K562 (cell line): ENCODE measurements around the gene PHB1. TPM values are rescaled to one million over a fixed set of nuclear protein-coding genes. Genes with fewer than 3 reads are reported as not detected.

Experiments
- ATAC-seq: fragments of 200-7000 bp; cut with Tn5 transposase; 3 replicates; pipeline ENCODE4 v1.9.1; 2020; ENCODE audit warnings: moderate library complexity
- BruUV-seq: library from RNA; stranded (reverse); fragments of 400-500 nt; replicated peaks from 2 replicates; lab custom pipeline; 2021; lab: Mats Ljungman, UMichigan
- CTCF ChIA-PET: fragments of 300-600 bp; formaldehyde crosslinking; extraction: SDS; loops from one replicate; lab custom pipeline; 2021; ENCODE audit warnings: low intra/inter-chr PET ratio; lab: Yijun Ruan, JAX
- POLR2A ChIA-PET: fragments of 300-600, 350-650 bp; sonication (Branson Sonifier 250); formaldehyde crosslinking; extraction: SDS; loops from one replicate; lab custom pipeline; 2021; ENCODE audit warnings: antibody characterized with exemption, inconsistent platforms; lab: Yijun Ruan, JAX
- DNase-seq, 4 experiments: peaks; one replicate each; pipeline versions ENCODE4 v3.0.0 to v3.0.0-alpha.2; 2011 to 2018; ENCODE audit warnings: low spot score in 3 of 4, mixed read lengths in 3 of 4; ENCODE audit errors: extremely low read depth in 1 of 4
- FAIRE-seq: peaks from 2 replicates; lab custom pipeline; 2011; peaks lifted over from hg19 to GRCh38; lab: Jason Lieb, UNC
- H2AFZ ChIP-seq: 2 replicates; pipeline ENCODE4 v1.6.0; 2011; ENCODE audit warnings: low read depth, low read length, control low read depth, inconsistent platforms
- H3K27ac ChIP-seq: fragments of 200-600 bp; 3 replicates; pipeline ENCODE4 v1.8.0; 2011; ENCODE audit warnings: low read depth, mild to moderate bottlenecking, control low read depth, inconsistent platforms, low read length, moderate library complexity, mixed read lengths; ENCODE audit errors: extremely low read depth
- H3K27me3 ChIP-seq, 2 experiments: fragments of 300-600 bp in 1 of 2; 2 replicates in 1 of 2; 3 replicates in 1 of 2; pipeline versions ENCODE4 v1.6.0 to v1.8.0; 2011; ENCODE audit warnings: inconsistent platforms in 2 of 2, low read length in 2 of 2, mild to moderate bottlenecking in 1 of 2, mixed read lengths in 1 of 2, moderate library complexity in 1 of 2; ENCODE audit not compliant: control insufficient read depth in 2 of 2, insufficient read depth in 2 of 2
- H3K36me3 ChIP-seq: fragments of 300-600 bp; 3 replicates; pipeline ENCODE4 v1.8.0; 2011; ENCODE audit warnings: mild to moderate bottlenecking, low read length, inconsistent platforms; ENCODE audit not compliant: control insufficient read depth, insufficient read depth
- H3K4me1 ChIP-seq, 2 experiments: fragments of 200-600 bp in 1 of 2; replicated peaks in 1 of 2; 2 replicates in 1 of 2; 3 replicates in 1 of 2; pipeline versions ENCODE4 v1.5.1 to v1.8.0; 2011; ENCODE audit warnings: inconsistent platforms in 2 of 2, low read length in 2 of 2, mild to moderate bottlenecking in 1 of 2, mixed read lengths in 1 of 2, moderate library complexity in 1 of 2; ENCODE audit not compliant: control insufficient read depth in 2 of 2, insufficient read depth in 2 of 2
- H3K4me2 ChIP-seq: 2 replicates; pipeline ENCODE4 v1.6.1; 2011; ENCODE audit warnings: low read length, control low read depth, inconsistent platforms, mixed read lengths; ENCODE audit not compliant: insufficient read depth
- H3K4me3 ChIP-seq: fragments of 200-600 bp; sonication (generic), shearing (Covaris generic); 2 replicates; pipeline ENCODE4 v1.5.1; 2016; ENCODE audit warnings: control low read depth, inconsistent platforms
- H3K79me2 ChIP-seq: fragments of 200-600 bp; 3 replicates; pipeline ENCODE4 v1.8.0; 2011; ENCODE audit warnings: low read length, inconsistent platforms; ENCODE audit not compliant: control insufficient read depth, insufficient read depth
- H3K9ac ChIP-seq, 2 experiments: 2 replicates each; pipeline versions ENCODE4 v1.6.0 to v1.6.1; 2011; ENCODE audit warnings: low read depth in 2 of 2, low read length in 2 of 2, control low read depth in 1 of 2, inconsistent platforms in 1 of 2, mild to moderate bottlenecking in 1 of 2, mixed read lengths in 1 of 2; ENCODE audit not compliant: insufficient read depth in 1 of 2
- H3K9me1 ChIP-seq: one replicate; pipeline ENCODE4 v1.6.0; 2011; ENCODE audit warnings: inconsistent platforms, mild to moderate bottlenecking, low read length, moderate library complexity; ENCODE audit not compliant: control insufficient read depth, insufficient read depth
- H3K9me3 ChIP-seq: replicated peaks from 2 replicates; pipeline ENCODE4 v1.5.1; 2011; ENCODE audit warnings: low read depth, low read length, inconsistent platforms; ENCODE audit not compliant: control insufficient read depth, insufficient read depth
- H4K20me1 ChIP-seq: replicated peaks from 2 replicates; pipeline ENCODE4 v1.6.1; 2011; ENCODE audit warnings: low read length, inconsistent platforms, mixed read lengths; ENCODE audit not compliant: control insufficient read depth, insufficient read depth
- KLF16 ChIP-seq: IDR thresholded peaks from 2 replicates; pipeline ENCODE4 v1.6.1; 2016; ENCODE audit warnings: antibody characterized with exemption
- POU5F1 ChIP-seq: fragments of 150-350 bp; IDR thresholded peaks from 2 replicates; pipeline ENCODE4 v1.6.1; 2014; ENCODE audit warnings: borderline replicate concordance, low read length, low read depth, mild to moderate bottlenecking; ENCODE audit not compliant: partially characterized antibody
- XRCC5 ChIP-seq: fragments of 200-400 bp; formaldehyde crosslinking; IDR thresholded peaks from 2 replicates; pipeline ENCODE4 v1.6.1; 2017; ENCODE audit warnings: low read depth, mild to moderate bottlenecking, low read length
- WGBS: fragments of 100-300 bp; shearing (Covaris generic); methylation state at CpG from one replicate; pipeline ENCODE4 v1.1.6; 2016; ENCODE audit warnings: low coverage, mixed read lengths; ENCODE audit not compliant: insufficient coverage; ENCODE audit errors: missing lambda C conversion rate; 5-methylcytosine and 5-hydroxymethylcytosine counted together
- in situ Hi-C: fragments of 300-500 bp; cut with MboI; formaldehyde crosslinking; loops from 4 replicates; pipeline ENCODE4 v1.15.0; 2018; ENCODE audit warnings: inconsistent platforms, mixed read lengths
- intact Hi-C: fragments of 100-400 bp; cut with micrococcal nuclease; formaldehyde crosslinking; loops from 2 replicates; pipeline ENCODE4 v1.14.2; 2022
- polyA plus RNA-seq, 8 experiments: library from polyadenylated mRNA; depleted of rRNA in 4 of 8; stranded (reverse) in 5 of 8; unstranded in 3 of 8; fragments of >200 nt; fragmentation: Nextera tagmentation in 2 of 8; fragmentation: Illumina TruSeq in 1 of 8; extraction: Ambion mirVana in 2 of 8; extraction: Trizol in 1 of 8; gene quantifications; 2 replicates each; pipeline versions ENCODE4 v1.2.1 to v1.2.3, GENCODE V29; 2011 to 2014; ENCODE audit warnings: inconsistent platforms in 1 of 8, missing spikeins in 1 of 8
- total RNA-seq, 7 experiments: library from RNA; depleted of rRNA in 6 of 7; stranded (reverse); fragments of >200 nt in 6 of 7; fragmentation: Illumina TruSeq in 2 of 7; extraction: Trizol in 2 of 7; gene quantifications; 2 replicates each; pipeline versions ENCODE4 v1.2.1 to v1.2.3, GENCODE V29; 2011 to 2021; ENCODE audit warnings: low replicate concordance in 1 of 7
- TF ChIP-seq, protein P1 (sequence below), 3 experiments: IDR thresholded peaks in 2 of 3; conservative IDR thresholded peaks in 1 of 3; 2 replicates each; pipeline ENCODE4 v1.5.1; 2011 to 2012; ENCODE audit warnings: low read length in 3 of 3, mild to moderate bottlenecking in 3 of 3, control low read depth in 2 of 3, improper control_type of control experiment in 1 of 3, inconsistent platforms in 1 of 3, low read depth in 1 of 3, mixed read lengths in 1 of 3, moderate library complexity in 1 of 3; ENCODE audit not compliant: insufficient read depth in 2 of 3

The PHB1 gene
- total and polyA plus RNA-seq, 9 of the 15 experiments (the other 6 are each of a cell fraction or from before 2014, with no cell fraction given) = 191 to 818 (median 349) TPM

DNA sequence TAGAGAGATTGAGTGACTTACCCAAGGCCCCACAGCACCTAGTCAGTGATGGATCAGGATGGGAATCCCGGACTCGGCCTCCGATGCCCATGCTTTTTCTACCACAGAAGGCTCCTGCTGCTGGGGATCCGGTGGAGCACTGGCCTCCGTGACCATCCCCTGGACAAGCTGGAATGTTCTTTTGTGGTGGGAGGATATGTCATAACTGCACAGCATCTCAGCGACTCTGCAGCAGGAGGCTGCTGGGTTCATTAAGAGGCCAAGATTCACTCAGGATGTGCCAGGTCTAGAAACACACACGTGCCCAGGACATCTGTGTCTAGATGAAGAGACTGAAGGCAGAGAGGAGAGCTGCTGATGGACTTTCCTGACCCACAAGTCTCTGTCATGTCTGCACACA is 45.7 kb upstream of the PHB1 start:
- Histone ChIP-seq H2AFZ (no peak overlapping the region), H3K9me3 (no peaks in the 10 kb centered on the region; the same call in 1 of the 2 replicates), H3K36me3 (no peaks in the 10 kb centered on the region), H3K9ac (no peak overlapping the region), H3K4me3 (no peak overlapping the region), H3K4me2 (no peak overlapping the region), H3K79me2 (no peaks in the 10 kb centered on the region), H4K20me1 (peaks cover 5% of the 10 kb centered on the region), H3K27me3 (peaks cover 40 to 74% of the 10 kb centered on the region in 2 experiments), H3K4me1 (no peaks in the 10 kb centered on the region), H3K9me1 (no peaks in the 10 kb centered on the region), H3K27ac (no peak overlapping the region)
- in situ Hi-C loops = no loop called here
- CTCF ChIA-PET = no interaction called here
- POLR2A ChIA-PET = no interaction called here
- DNase-seq (no peak), FAIRE-seq (no peak), ATAC-seq (no peak)
- BruUV-seq = no TSS peak
- 1% methylated on average over 7 of the region's 7 CpGs for WGBS
- no peak for TF ChIP-seq KLF16
- no peak for TF ChIP-seq XRCC5
- intact Hi-C loops = loop anchor here (5.0 kb wide), 1 partner anchor 37 kb away; the partner anchor contains the start of gene NGFR

DNA sequence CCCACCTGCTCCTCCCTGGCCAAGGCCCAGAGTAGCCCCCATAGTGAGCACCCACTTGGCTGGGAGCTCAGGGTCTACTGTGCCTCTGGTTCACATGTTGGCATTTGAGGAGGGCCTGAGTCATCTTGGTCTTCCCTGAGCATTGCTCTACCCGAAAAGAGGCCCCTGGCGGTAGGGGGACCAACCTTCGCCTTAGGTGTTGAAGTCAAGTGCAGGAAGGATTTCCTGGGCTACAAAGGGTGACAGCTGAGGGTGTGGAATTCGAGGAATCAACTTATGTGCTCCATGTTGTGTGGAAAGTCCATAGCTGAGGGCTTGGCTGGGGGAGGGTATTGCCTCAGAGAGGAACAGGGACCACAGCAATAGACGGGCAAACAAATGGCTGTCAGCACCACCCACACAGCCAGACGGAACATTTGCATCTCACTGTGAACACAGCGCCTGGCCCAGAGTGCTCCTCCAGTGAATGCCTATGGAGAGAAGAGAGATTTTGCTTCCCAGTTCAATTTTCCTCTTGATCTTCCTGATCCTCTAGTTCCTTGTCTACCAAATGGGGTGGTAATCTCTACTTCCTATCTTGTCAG is 44.8 kb upstream of the PHB1 start:
- Histone ChIP-seq H3K4me1 (no peaks in the 10 kb centered on the region), H4K20me1 (peaks cover 5% of the 10 kb centered on the region), H3K27me3 (peaks cover 44 to 69% of the 10 kb centered on the region in 2 experiments), H3K4me3 (no peak overlapping the region), H3K79me2 (no peaks in the 10 kb centered on the region), H2AFZ (no peak overlapping the region), H3K9me1 (no peaks in the 10 kb centered on the region), H3K9ac (no peak overlapping the region), H3K4me2 (no peak overlapping the region), H3K27ac (no peak overlapping the region), H3K9me3 (no peaks in the 10 kb centered on the region; the same call in 1 of the 2 replicates), H3K36me3 (no peaks in the 10 kb centered on the region)
- peak in 3 of 4 experiments; percentile 18 to 33 (median 31) for DNase-seq
- no TSS peak for BruUV-seq
- in situ Hi-C loops = no loop called here
- POLR2A ChIA-PET = interaction anchor here (0.6 to 1.2 kb wide), 3 partner anchors 8 to 189 kb away, joined by 3 read pairs; no protein-coding TSS in a partner anchor
- TF ChIP-seq POU5F1 = no peak
- TF ChIP-seq, protein P1, sequence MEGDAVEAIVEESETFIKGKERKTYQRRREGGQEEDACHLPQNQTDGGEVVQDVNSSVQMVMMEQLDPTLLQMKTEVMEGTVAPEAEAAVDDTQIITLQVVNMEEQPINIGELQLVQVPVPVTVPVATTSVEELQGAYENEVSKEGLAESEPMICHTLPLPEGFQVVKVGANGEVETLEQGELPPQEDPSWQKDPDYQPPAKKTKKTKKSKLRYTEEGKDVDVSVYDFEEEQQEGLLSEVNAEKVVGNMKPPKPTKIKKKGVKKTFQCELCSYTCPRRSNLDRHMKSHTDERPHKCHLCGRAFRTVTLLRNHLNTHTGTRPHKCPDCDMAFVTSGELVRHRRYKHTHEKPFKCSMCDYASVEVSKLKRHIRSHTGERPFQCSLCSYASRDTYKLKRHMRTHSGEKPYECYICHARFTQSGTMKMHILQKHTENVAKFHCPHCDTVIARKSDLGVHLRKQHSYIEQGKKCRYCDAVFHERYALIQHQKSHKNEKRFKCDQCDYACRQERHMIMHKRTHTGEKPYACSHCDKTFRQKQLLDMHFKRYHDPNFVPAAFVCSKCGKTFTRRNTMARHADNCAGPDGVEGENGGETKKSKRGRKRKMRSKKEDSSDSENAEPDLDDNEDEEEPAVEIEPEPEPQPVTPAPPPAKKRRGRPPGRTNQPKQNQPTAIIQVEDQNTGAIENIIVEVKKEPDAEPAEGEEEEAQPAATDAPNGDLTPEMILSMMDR (IDR thresholded peaks at IDR 0.05 in 2 of 3, conservative IDR thresholded peaks at IDR 0.05 in 1 of 3; ENCODE audit: insufficient read depth in 2 of 3, low read depth in 1 of 3, low read length in 3 of 3) = 0 out of 6 replicates have a peak, but pooled peaks of 2 of the 3 experiments have one; percentile 12 to 25
- 1% methylated on average over 7 of the region's 7 CpGs for WGBS
- CTCF ChIA-PET = no interaction called here
- peak; percentile 35; the same call in 2 of the 3 replicates for ATAC-seq
- FAIRE-seq = no peak
- intact Hi-C loops = no loop called here
